Measurements from ENCODE around the gene ATAD3B. TPM values are rescaled to one million over a fixed set of nuclear protein-coding genes. Genes with fewer than 3 reads are reported as not detected.

Gene ATAD3B
- polyA plus RNA-seq, 1 donor from 2014 or later: 57.2 TPM

DNA sequence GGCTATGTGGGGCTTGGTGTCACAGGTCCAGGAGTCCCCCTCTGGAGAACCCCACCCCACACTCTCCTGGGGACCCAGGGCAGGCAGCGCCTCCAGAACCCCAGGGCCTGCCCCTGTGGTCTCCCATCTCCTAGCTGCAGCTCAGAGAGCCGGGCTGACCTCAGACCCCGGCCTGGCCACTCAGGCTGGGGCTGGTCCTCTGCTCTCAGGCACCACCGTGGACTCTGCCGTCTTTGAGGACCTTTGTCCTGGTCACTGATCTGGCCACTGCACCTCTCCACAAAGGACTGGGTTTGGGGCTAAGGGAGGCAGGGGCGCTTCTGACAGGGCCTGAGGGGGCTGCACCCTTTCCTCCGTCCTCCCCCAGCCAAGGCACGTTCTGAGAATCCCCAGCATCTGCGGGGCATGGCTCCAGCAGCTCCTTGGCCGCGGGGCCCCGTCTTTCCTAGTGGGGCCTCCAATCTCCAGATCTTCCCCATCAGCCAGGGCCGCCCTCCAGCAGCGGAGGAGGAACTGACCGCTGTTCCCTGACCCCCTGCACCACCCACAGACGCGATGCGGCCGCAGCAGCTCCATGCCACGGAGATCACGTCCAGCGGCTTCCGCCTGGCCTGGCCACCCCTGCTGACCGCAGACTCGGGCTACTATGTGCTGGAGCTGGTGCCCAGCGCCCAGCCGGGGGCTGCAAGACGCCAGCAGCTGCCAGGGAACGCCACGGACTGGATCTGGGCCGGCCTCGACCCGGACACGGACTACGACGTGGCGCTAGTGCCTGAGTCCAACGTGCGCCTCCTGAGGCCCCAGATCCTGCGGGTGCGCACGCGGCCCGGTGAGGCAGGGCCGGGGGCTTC, 32.8 kb upstream of the ATAD3B start:
- Histone ChIP-seq H3F3A (ENCODE audit: insufficient read depth, low read length, poor library complexity, severe bottlenecking) (no peaks in the 10 kb centered on the region), H3K27ac (ENCODE audit: low read length) (no peak overlapping the region), H3K27me3 (ENCODE audit: insufficient read depth, low read depth, low read length) (peaks cover 12% of the 10 kb centered on the region), H3K4me2 (ENCODE audit: low read length) (no peak overlapping the region), H4K20me1 (ENCODE audit: insufficient read depth) (no peaks in the 10 kb centered on the region), H3K9me2 (ENCODE audit: insufficient read depth, low read length) (no peaks in the 10 kb centered on the region), H3K4me3 (ENCODE audit: low read length) (no peak overlapping the region), H3K9me3 (ENCODE audit: low read length) (no peaks in the 10 kb centered on the region), H3K36me3 (ENCODE audit: insufficient read depth, low read length) (no peaks in the 10 kb centered on the region), H3K79me2 (replicated peaks; ENCODE audit: insufficient read depth, low read length) (no peaks in the 10 kb centered on the region), H2AFZ (ENCODE audit: low read depth, low read length) (no peak overlapping the region), H3K9ac (ENCODE audit: low read length) (no peak overlapping the region)
- TF ChIP-seq EZH2 (IDR thresholded peaks at IDR 0.05; ENCODE audit: borderline replicate concordance, insufficient read depth, low read length, poor library complexity, severe bottlenecking): no peak
- TF ChIP-seq, protein P1, sequence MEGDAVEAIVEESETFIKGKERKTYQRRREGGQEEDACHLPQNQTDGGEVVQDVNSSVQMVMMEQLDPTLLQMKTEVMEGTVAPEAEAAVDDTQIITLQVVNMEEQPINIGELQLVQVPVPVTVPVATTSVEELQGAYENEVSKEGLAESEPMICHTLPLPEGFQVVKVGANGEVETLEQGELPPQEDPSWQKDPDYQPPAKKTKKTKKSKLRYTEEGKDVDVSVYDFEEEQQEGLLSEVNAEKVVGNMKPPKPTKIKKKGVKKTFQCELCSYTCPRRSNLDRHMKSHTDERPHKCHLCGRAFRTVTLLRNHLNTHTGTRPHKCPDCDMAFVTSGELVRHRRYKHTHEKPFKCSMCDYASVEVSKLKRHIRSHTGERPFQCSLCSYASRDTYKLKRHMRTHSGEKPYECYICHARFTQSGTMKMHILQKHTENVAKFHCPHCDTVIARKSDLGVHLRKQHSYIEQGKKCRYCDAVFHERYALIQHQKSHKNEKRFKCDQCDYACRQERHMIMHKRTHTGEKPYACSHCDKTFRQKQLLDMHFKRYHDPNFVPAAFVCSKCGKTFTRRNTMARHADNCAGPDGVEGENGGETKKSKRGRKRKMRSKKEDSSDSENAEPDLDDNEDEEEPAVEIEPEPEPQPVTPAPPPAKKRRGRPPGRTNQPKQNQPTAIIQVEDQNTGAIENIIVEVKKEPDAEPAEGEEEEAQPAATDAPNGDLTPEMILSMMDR (IDR thresholded peaks at IDR 0.05; ENCODE audit: poor library complexity, severe bottlenecking): no peak
- TF ChIP-seq MXI1 (conservative IDR thresholded peaks at IDR 0.05; ENCODE audit: poor library complexity, severe bottlenecking): no peak
- TF ChIP-seq EP300 (conservative IDR thresholded peaks at IDR 0.05; ENCODE audit: poor library complexity, severe bottlenecking): no peak
- no peak for TF ChIP-seq REST (IDR thresholded peaks at IDR 0.05; ENCODE audit: borderline replicate concordance)
- no peak for TF ChIP-seq RAD21 (conservative IDR thresholded peaks at IDR 0.05)
- no peak for TF ChIP-seq POLR2AphosphoS5 (IDR thresholded peaks at IDR 0.05)
- TF ChIP-seq SMC3 (conservative IDR thresholded peaks at IDR 0.05; ENCODE audit: poor library complexity): no peak
- no peak for TF ChIP-seq TAF1 (IDR thresholded peaks at IDR 0.05; ENCODE audit: low read depth)

DNA sequence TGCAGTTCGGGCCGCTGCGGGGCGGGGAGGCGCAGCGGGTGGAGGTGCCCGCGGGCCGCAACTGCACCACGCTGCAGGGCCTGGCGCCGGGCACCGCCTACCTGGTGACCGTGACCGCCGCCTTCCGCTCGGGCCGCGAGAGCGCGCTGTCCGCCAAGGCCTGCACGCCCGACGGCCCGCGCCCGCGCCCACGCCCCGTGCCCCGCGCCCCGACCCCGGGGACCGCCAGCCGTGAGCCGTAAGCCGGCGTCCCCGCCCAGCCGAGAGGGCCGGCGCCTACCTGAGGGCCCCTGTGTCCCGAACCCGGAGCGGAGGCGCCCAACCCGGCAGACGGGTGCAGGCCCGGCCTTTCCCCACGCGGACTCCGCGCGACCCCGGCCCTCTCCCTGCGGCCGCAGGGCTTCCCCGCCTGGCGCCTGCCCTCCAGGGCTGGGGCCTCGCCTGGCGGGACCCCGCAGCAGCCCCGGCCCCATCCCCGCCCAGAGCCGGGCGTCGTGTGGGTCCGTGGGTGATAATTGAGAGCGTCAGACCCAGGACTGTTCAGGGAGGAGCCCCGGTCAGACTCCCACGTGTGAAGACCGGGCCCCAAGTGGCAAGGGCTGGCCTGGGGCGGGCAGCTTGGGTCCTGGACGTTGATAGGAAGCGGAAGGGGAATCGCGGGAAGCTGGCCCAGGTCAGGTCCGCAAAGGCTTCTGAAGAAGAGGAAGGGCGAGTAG, 31.9 kb upstream of the ATAD3B start:
- H3K4me3 ChIP-seq (ENCODE audit: low read length): no peak overlapping the region
- no peak for TF ChIP-seq SMC3 (conservative IDR thresholded peaks at IDR 0.05; ENCODE audit: poor library complexity)
- TF ChIP-seq POLR2AphosphoS5 (IDR thresholded peaks at IDR 0.05): no peak
- TF ChIP-seq TAF1 (IDR thresholded peaks at IDR 0.05; ENCODE audit: low read depth): no peak
- TF ChIP-seq, protein P1 (IDR thresholded peaks at IDR 0.05; ENCODE audit: poor library complexity, severe bottlenecking): no peak
- TF ChIP-seq RAD21 (conservative IDR thresholded peaks at IDR 0.05): no peak
- TF ChIP-seq REST (IDR thresholded peaks at IDR 0.05; ENCODE audit: borderline replicate concordance): no peak
- no peak for TF ChIP-seq MXI1 (conservative IDR thresholded peaks at IDR 0.05; ENCODE audit: poor library complexity, severe bottlenecking)
- no peak for TF ChIP-seq EZH2 (IDR thresholded peaks at IDR 0.05; ENCODE audit: borderline replicate concordance, insufficient read depth, low read length, poor library complexity, severe bottlenecking)
- TF ChIP-seq EP300 (conservative IDR thresholded peaks at IDR 0.05; ENCODE audit: poor library complexity, severe bottlenecking): no peak
- H3K27ac ChIP-seq (ENCODE audit: low read length): no peak overlapping the region
- H3K9me2 ChIP-seq (ENCODE audit: insufficient read depth, low read length): no peaks in the 10 kb centered on the region
- no peak overlapping the region for H3K9ac ChIP-seq (ENCODE audit: low read length)
- no peak overlapping the region for H2AFZ ChIP-seq (ENCODE audit: low read depth, low read length)
- H4K20me1 ChIP-seq (ENCODE audit: insufficient read depth): no peaks in the 10 kb centered on the region
- H3K27me3 ChIP-seq (ENCODE audit: insufficient read depth, low read depth, low read length): peaks cover 12% of the 10 kb centered on the region
- H3F3A ChIP-seq (ENCODE audit: insufficient read depth, low read length, poor library complexity, severe bottlenecking): no peaks in the 10 kb centered on the region
- H3K4me2 ChIP-seq (ENCODE audit: low read length): no peak overlapping the region
- H3K79me2 ChIP-seq (replicated peaks; ENCODE audit: insufficient read depth, low read length): no peaks in the 10 kb centered on the region
- H3K9me3 ChIP-seq (ENCODE audit: low read length): no peaks in the 10 kb centered on the region
- no peaks in the 10 kb centered on the region for H3K36me3 ChIP-seq (ENCODE audit: insufficient read depth, low read length)
